ENCODE measurements around the gene MYRF.
A peak's percentile ranks its signal among the peaks of the same experiment; 100 is the strongest.

The MYRF gene

DNA sequence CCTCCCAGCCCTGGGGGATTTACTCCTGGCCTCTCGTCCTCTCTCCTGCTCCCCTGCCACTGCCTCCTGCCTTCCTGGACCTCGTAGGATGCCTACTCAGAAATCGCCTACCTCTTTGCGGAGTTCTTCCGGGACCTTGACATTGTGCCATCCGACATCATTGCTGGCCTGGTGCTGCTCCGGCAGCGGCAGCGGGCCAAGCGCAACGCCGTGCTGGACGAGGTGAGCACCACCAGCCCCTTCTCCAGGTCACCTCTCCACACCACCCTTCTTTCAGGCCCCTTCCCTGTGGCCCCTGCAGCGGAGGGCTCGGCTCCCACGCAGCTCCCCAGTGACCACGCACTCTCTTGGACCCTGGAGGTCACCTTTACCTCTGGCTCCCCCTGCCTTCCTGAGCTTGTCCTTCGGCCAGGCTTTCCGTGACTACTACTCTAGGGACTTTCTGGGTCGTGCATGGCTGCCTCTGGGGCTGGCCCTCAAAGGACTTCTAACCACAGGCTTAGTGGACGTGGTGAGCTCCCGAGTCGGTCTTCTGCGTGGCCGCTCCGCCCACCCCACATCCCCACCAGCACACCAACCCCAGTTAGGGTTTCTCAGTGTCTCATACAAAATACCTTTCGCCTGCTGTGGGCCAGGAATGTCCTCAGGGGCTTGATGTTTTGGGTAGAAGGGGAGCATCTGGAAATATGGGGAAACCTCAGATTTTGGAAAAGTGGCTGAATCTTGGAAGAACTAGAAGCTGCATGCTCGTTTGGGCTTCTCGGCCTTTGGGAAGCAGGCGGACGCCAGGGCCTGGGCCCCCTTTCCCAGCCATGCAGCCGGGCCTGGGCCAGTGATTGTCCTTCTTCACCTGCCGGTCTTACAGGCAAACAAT lies 24.1 kb upstream of the MYRF start:
- H3K27me3 ChIP-seq (ENCODE audit: low read depth): no peaks in the 10 kb centered on the region
- in situ Hi-C loops (cut with MboI; ENCODE audit: low sequenced_read_pairs): no loop called here

DNA sequence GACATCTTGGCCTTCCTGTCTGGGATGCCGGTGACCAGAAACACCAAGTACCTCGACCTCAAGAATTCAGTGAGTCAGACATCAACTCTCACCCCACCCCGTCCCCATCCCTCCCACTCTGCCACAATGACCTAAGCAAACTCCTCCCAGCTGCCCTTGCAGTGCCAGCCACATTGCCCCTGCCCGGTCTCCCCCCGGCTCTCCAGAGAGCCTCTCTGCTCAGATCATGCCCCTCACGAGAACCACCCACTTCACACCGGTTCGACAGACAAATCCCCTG lies 23.6 kb upstream of the MYRF start:
- in situ Hi-C loops (cut with MboI; ENCODE audit: low sequenced_read_pairs): no loop called here
- H3K27me3 ChIP-seq (ENCODE audit: low read depth): no peaks in the 10 kb centered on the region
- DNase-seq (ENCODE audit: low spot score in 2 of 2): no peak
- no peaks in the 10 kb centered on the region for H3K9me3 ChIP-seq
- H3K4me3 ChIP-seq: no peak overlapping the region
- no peaks in the 10 kb centered on the region for H3K4me1 ChIP-seq
- no peaks in the 10 kb centered on the region for H3K36me3 ChIP-seq (replicated peaks)

More for the DNA sequence above, 24.1 kb upstream of the MYRF start:
- Histone ChIP-seq H3K4me1 (no peaks in the 10 kb centered on the region), H3K36me3 (replicated peaks) (no peaks in the 10 kb centered on the region), H3K9me3 (no peaks in the 10 kb centered on the region), H3K4me3 (no peak overlapping the region)
- no peak for DNase-seq (ENCODE audit: low spot score in 2 of 2)

DNA sequence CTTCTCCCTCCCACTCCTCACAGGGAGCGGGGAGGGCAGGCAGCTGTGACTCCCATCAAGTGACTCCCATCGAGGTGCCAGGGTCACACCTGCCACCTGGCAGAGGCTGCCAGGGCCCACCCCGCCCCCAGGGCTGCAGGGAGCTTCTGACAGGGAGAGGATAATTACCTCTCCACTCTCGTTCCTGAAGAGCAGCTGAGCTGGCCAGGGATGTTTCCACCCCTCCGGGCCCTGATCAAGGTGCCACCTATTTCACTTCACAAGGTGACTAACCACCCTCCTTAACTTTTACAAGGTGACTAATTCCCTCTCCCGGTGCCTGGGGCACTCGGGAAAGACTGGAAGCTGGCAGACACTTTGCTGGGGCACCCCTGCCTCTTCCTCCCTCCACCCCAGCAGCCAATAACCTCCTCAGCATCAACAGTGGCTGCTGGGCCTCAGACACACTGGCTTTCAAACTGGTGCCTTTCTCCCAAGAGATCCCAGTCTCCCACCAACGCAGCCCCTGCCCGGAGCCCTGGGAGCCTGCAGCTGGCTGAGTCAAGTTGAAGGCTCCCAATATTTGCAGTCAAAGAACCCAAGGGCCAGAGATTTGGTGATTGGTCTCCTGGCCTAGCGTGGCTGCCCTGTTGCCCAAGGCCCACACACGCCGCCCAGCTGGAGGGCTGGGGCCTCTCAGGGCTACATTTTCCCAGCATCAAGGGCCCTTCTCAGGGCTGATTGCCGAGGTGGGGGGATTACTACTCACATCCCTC lies 22.0 kb upstream of the MYRF start:
- DNase-seq (ENCODE audit: low spot score in 2 of 2): no peak
- Histone ChIP-seq H3K36me3 (replicated peaks) (no peaks in the 10 kb centered on the region), H3K27me3 (ENCODE audit: low read depth) (no peaks in the 10 kb centered on the region), H3K4me1 (no peaks in the 10 kb centered on the region), H3K4me3 (no peak overlapping the region), H3K9me3 (no peaks in the 10 kb centered on the region)
- in situ Hi-C loops (cut with MboI; ENCODE audit: low sequenced_read_pairs): no loop called here

DNA sequence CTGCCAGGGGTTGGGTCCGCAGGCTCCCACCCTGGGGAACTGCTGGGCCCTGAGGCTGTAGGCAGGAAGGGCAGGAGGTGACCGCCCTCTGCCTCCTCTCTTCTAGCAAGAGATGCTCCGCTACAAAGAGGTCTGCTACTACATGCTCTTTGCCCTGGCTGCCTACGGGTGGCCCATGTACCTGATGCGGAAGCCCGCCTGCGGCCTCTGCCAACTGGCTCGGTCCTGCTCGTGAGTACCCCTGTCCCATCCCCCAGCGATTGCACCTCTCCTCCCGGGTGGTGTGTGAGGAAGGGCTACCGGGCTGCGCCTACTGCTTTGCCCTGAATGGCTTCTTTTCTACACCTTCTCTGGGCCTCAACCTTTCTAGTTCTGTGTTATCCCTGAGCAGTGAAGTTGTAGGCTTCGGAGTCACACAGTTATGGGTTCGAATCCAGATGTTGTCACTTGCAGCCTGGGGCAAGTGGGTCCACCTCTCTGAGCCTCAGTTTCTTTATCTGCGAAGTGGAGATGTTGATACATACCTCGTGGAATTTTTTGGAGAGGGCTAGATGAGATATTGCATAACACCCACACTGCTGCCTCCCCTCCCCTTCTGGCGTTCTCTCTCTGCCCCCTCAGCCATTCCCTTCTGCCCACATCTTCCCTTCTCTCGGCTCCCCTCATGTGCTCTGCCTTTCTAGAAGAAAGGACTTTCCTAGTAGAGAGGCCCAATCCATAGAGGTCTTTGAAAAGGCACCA lies 21.1 kb upstream of the MYRF start:
- in situ Hi-C loops (cut with MboI; ENCODE audit: low sequenced_read_pairs): no loop called here
- Histone ChIP-seq H3K27me3 (ENCODE audit: low read depth) (no peaks in the 10 kb centered on the region), H3K36me3 (replicated peaks) (no peaks in the 10 kb centered on the region), H3K4me1 (no peaks in the 10 kb centered on the region), H3K9me3 (no peaks in the 10 kb centered on the region), H3K4me3 (no peak overlapping the region)
- no peak for DNase-seq (ENCODE audit: low spot score in 2 of 2)

DNA sequence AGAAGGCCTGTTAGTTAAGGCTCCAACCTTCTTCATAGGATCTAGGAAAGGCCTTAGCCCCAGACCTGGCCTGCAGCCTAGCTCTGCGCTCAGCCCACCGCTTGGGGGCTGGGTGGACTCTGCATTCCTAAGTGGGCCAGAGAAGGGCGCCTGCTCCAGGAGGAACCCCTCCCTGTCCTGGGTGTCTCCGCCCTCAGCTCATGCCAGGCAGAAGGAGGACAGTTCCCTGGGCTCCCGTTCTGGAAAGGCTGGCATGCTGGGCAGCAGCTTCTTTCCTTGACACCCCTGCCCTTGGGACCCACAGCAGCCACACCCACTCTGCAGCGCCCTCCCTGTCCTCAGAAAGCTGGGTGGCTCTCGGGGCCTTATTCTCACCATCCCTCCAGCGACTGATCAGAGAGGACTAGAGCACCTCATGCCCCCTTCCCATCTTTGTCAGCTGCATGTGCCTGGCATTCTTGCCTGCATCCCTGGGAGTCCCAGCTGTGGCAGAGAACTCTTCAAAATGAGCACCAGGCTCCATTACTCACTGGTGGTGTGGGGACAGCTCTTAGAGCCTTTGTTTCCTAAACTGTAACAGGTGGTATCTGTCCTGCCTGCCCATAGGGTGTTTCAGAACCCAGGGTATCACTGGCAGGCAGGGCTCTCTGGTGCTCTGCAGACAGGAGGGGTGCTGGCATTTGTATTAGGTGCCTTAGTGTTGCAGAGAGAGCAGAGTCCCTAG lies 20.3 kb upstream of the MYRF start:
- Histone ChIP-seq H3K27me3 (ENCODE audit: low read depth) (no peaks in the 10 kb centered on the region), H3K36me3 (replicated peaks) (no peaks in the 10 kb centered on the region), H3K4me3 (no peak overlapping the region), H3K9me3 (no peaks in the 10 kb centered on the region), H3K4me1 (no peaks in the 10 kb centered on the region)
- in situ Hi-C loops (cut with MboI; ENCODE audit: low sequenced_read_pairs): no loop called here
- no peak for DNase-seq (ENCODE audit: low spot score in 2 of 2)

- Histone ChIP-seq H3K4me1 (no peaks in the 10 kb centered on the region), H3K27me3 (ENCODE audit: low read depth) (no peaks in the 10 kb centered on the region), H3K36me3 (replicated peaks) (no peaks in the 10 kb centered on the region), H3K4me3 (no peak overlapping the region), H3K9me3 (no peaks in the 10 kb centered on the region)
- no peak for DNase-seq (ENCODE audit: low spot score in 2 of 2)
- in situ Hi-C loops (cut with MboI; ENCODE audit: low sequenced_read_pairs): no loop called here
These were observed 19.7 kb upstream of the MYRF start for GRCh38 chr11:61732705-61733104.

DNA sequence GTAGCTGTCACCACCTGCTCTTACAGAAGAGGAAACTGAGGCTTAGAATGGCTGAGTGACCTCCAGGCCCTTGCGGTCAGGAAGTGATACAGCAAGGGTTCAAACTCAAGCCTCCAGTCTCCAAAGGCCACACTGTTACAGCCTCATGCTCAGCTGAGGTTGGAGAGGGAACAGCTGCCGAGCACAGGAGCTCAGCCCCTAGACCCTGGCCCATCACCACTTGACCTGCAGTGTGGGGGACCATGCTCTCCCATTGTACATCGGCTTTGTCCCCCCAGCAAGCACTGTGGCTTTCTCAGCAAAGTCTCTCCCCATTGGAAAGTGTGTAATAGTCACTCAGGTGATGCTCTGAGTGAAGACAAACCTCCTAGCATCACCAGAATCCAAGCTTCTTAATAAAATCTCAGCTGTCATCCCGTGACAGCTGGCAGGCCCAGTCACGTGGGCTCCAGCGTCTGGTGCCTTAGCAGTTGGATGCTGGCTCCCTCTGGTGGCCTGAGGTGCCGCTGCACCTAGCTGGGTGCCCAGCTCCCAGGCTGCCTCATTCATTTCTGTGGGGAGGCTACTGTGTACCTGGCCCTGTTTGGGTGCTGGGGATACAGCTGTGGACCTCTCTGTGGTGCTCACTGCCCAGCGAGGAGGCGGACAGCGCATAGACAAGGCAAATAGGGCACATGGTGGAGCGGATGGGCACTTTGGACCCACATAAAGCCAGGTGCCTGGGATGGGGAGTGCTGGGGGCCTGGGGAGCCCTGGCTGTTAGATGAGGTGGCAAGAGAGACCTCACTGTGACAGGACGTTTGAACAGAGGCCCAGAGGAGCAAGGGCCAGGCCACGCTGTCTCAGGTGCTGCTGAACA lies 19.1 kb upstream of the MYRF start:
- peak; percentile 66 to 89 for DNase-seq (ENCODE audit: low spot score in 2 of 2)
- no peak overlapping the region for H3K4me3 ChIP-seq
- no peaks in the 10 kb centered on the region for H3K27me3 ChIP-seq (ENCODE audit: low read depth)
- no peaks in the 10 kb centered on the region for H3K4me1 ChIP-seq
- H3K9me3 ChIP-seq: no peaks in the 10 kb centered on the region
- H3K36me3 ChIP-seq (replicated peaks): no peaks in the 10 kb centered on the region
- in situ Hi-C loops (cut with MboI; ENCODE audit: low sequenced_read_pairs): no loop called here

DNA sequence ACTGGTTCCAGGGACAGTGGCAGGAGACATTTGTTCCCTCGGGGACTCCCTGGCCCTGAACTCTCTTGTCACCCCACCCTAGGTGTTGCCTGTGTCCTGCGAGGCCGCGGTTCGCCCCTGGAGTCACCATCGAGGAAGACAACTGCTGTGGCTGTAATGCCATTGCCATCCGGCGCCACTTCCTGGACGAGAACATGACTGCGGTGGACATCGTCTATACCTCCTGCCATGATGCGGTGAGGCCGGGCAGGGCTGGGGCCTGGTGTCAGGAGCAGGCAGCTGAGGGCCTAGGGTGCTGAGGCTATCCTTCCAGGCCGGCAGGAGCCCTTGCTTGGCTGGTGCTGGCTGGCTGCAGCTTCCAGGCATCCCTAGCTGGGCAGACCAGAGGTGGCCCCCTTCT lies 17.7 kb upstream of the MYRF start:
- Histone ChIP-seq H3K36me3 (replicated peaks) (no peaks in the 10 kb centered on the region), H3K4me3 (no peak overlapping the region), H3K4me1 (no peaks in the 10 kb centered on the region), H3K27me3 (ENCODE audit: low read depth) (no peaks in the 10 kb centered on the region), H3K9me3 (no peaks in the 10 kb centered on the region)
- in situ Hi-C loops (cut with MboI; ENCODE audit: low sequenced_read_pairs): no loop called here
- DNase-seq (ENCODE audit: low spot score in 2 of 2): no peak

DNA sequence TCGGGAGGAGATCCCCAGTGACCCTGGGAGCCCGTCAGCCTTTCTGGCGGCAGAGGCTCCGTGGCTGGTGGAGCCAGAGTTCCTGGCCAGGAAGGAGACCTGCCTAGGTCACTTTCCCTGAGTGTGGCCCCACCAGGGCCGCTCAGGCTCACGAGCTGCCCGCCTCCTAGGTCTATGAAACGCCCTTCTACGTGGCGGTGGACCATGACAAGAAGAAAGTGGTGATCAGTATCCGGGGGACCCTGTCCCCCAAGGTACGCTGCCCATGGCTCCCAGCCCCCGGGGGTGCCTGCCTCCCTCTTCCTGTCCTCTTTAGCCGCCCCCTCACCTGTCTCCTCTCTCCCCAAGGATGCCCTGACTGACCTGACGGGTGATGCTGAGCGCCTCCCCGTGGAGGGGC lies 17.0 kb upstream of the MYRF start:
- no peak for DNase-seq (ENCODE audit: low spot score in 2 of 2)
- no peaks in the 10 kb centered on the region for H3K4me1 ChIP-seq
- H3K9me3 ChIP-seq: no peaks in the 10 kb centered on the region
- H3K36me3 ChIP-seq (replicated peaks): no peaks in the 10 kb centered on the region
- in situ Hi-C loops (cut with MboI; ENCODE audit: low sequenced_read_pairs): no loop called here
- no peaks in the 10 kb centered on the region for H3K27me3 ChIP-seq (ENCODE audit: low read depth)
- H3K4me3 ChIP-seq: no peak overlapping the region

DNA sequence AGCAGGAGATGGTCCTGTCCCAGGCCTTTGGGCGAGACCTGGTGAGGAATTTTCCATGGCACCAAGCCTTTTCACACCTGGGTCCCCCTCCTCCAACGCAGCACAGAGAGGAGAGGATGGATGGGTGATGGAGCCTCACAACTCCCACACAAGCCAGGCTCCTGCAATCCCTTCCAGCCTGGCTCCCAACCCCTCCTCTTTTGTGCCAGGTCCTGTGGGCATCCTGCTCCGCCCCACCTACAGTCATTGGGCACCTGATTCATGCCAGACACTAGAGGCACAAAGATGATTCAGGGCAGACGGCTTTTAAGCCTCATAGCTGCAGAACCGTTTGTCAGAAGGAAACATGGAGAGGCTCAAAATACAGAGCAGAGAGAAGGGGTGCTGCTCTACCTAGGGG lies 16.1 kb upstream of the MYRF start:
- Histone ChIP-seq H3K27me3 (ENCODE audit: low read depth) (no peaks in the 10 kb centered on the region), H3K9me3 (no peaks in the 10 kb centered on the region), H3K4me3 (no peak overlapping the region), H3K36me3 (replicated peaks) (no peaks in the 10 kb centered on the region), H3K4me1 (no peaks in the 10 kb centered on the region)
- DNase-seq (ENCODE audit: low spot score in 2 of 2): no peak
- in situ Hi-C loops (cut with MboI; ENCODE audit: low sequenced_read_pairs): no loop called here

DNA sequence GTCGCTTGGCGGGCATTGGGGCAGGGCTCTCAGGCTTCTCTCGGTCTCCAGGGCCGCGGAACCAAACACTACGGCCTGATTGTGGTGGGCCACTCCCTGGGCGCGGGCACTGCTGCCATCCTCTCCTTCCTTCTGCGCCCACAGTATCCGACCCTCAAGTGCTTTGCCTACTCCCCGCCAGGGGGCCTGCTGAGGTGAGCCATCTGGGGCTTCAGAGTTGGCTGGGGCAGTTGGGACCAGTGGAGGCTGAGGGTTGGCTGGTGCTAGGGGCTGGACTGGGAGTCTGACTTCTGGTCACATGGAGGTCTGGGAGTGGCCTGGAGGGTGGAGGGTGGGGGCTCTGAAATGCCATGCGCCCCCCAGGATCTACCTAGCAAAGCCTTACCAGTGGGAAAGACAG lies 15.3 kb upstream of the MYRF start:
- no peaks in the 10 kb centered on the region for H3K36me3 ChIP-seq (replicated peaks)
- H3K4me1 ChIP-seq: no peaks in the 10 kb centered on the region
- H3K4me3 ChIP-seq: no peak overlapping the region
- no peaks in the 10 kb centered on the region for H3K9me3 ChIP-seq
- H3K27me3 ChIP-seq (ENCODE audit: low read depth): no peaks in the 10 kb centered on the region
- DNase-seq (ENCODE audit: low spot score in 2 of 2): no peak
- in situ Hi-C loops (cut with MboI; ENCODE audit: low sequenced_read_pairs): no loop called here

DNA sequence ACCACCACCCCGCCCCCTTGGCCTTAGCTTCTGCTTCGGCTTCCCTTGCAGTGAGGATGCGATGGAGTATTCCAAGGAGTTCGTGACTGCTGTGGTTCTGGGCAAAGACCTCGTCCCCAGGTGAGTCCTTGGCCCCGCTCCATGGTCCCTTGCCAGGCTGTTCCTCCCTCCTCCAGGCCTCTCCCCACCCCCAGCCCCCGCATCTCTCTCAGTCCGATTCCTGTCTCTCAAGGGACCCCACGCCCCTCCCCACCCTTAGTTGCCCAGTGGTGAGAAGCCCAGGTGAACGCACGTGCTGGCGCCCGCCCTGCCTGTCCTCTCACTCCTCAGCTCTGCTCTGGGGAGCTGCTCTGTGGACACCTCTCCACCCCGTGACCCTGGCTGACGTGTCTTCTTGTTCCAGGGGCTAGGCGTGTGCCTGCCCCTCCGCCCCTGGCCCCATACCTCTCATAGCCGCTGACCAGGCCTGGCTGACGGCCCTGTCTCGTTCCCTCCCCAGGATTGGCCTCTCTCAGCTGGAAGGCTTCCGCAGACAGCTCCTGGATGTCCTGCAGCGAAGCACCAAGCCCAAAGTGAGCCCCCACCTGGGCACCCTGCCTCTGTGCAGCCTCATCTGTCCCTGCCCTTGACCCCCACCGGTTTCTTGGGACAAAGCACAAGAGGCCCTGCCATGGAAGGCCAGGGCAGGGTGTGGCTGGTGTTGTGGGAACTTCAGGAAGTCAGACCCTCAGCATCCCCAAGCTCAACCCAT lies 14.6 kb upstream of the MYRF start:
- Histone ChIP-seq H3K9me3 (no peaks in the 10 kb centered on the region), H3K36me3 (replicated peaks) (no peaks in the 10 kb centered on the region)
- in situ Hi-C loops (cut with MboI; ENCODE audit: low sequenced_read_pairs): no loop called here

More for the DNA sequence above, 14.6 kb upstream of the MYRF start:
- peak in 1 of 2 experiments; percentile 49 for DNase-seq (ENCODE audit: low spot score in 2 of 2)
- no peaks in the 10 kb centered on the region for H3K4me1 ChIP-seq
- H3K27me3 ChIP-seq (ENCODE audit: low read depth): no peaks in the 10 kb centered on the region
- H3K4me3 ChIP-seq: no peak overlapping the region

Data from HAP-1 (cell line).